ENCODE measurements around the gene IGFBP3.
A peak's percentile ranks its signal among the peaks of the same experiment; 100 is the strongest.

The IGFBP3 gene

DNA sequence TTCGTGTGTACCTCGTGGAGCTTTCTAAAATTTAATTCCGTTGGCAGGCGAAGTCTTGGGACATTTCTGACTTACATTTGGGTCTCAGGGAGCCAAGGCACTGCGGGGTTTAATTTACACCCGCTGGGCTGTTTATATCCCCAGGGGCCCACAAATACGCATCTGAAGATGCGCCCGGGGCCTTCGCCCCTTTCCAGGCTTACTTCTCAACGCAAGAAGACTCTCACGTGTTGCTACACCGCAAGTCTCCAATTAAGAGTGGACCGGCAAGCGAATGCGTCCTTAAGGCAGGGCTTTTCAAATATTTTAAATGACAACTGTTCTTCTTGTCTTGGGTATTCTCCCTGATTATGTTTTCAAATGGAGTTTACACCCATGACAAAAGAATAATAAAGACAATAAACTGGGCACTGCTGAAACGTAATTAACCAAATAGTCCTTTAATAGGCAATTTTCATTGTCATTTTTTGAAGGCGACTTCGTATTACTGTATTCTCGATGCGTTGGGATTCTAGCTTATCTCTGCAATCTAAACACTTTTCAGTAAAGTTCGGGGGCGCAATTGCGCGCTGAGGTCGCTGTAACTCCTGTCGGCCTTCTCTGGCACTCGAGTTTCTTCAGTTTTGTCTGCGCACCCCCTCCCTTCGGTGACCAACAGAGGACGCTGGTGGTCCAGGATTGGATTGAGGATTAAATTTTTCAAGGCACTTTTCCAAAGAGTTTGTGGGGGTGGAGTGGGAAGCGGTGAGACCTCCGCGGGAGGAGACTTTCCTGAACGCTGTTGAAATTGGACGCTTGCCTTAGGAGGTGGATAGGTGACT, 837 bp upstream of the IGFBP3 start:
- DNase-seq = peak; percentile 43

DNA sequence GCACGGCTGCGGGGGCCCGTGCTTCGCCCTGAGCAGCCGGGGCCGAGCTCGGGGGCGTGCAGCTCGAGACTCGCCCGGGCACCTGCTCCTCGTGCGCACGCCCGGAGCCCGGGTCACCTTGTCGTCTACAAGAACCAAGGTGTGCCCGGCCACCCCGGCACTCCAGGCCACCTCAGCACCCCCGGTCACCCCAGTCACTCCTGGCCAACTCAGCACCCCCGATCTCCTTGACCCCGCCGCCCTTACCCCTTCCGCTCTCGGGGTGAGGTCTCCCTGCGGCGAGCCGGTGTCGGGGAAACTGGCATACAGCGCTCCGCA, 268 bp upstream of the IGFBP3 start:
- no peak for DNase-seq

DNA sequence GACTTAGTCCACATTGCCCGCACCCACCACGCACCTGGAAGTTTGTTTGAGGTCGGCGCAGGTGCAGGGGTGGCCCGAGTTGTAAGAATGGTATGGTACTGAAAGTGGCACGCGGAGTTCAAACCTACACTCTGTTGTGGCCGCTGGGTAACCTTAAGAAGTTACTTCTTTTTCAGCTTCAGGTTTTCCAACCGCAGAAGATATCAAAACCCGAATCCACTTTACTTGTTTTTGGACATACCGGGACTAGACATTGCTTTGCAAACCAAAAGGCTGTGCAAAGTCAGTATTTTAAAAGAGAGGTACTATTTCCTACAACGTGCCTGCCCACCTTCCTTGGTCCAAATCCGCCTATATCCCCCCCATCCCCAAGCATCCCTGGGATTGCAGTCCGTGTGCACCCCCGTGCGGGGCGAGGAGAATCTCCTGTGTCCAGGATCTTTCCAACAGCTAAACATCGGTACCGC, 1.0 kb downstream of the IGFBP3 start:
- no peak for DNase-seq

DNA sequence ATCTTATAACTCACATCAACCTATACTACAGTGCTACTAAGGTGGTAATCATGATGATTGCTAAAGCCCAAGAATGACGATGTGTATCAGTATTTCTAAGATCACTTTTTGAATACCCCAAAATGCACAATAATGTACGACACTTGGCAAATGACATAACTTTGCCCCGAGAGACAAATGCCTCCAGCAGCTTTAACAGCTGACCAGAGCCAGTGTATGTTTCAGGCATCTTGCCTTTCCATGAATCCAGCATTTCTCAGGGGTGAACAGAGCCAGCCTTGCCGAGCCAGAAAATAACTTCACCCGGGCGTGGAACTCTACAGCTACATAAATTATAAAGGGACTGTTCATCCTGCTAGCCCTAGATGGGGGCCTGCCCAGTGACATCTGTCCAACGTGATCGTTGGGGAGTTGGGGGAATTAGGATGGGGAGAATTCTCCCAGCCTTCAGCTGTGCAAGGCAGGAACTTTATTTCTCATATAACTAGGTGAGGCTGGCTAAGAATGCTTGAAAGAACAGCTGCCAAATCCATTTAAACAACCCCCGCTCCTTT, 1.8 kb downstream of the IGFBP3 start:
- DNase-seq = no peak

DNA sequence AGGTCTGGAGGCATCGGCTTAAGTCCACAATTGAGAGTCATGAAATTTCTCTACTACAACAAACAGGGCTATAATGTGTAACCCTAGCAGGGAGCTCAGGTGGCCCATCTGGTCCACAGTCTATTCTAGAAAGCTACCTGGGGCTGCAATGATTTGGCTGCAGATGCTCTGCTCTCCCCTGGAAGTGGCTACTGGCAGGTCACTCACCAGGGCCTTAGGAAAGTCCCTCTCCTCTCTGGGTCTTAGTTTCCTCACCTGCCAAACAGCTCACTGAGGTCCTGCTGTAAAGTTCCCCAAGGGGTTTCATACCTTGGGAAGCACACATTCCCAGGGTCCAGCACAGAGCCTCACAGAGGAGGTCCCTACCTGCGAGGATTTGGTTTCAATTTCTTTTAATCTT, 2.5 kb downstream of the IGFBP3 start:
- no peak for DNase-seq

DNA sequence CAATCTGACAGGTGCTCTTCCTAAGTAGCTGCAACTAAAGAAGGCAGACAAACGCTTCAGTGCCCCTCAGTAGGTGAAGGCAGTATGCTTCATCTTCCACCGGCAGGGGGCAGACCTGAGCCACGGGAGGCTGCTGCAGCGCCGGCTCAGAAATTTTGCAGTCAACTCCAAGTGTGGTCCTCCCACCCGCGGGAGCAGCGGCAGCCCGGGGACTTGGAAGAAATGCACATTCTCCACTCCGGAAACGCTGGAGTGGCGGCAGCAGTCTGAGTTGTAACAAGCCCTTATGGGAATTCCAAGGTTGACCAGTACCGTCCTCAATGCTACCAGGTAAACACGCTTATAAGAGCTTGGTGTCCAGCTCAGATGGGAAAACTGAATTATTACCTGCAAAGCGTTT, 3.4 kb downstream of the IGFBP3 start:
- DNase-seq = peak; percentile 67

DNA sequence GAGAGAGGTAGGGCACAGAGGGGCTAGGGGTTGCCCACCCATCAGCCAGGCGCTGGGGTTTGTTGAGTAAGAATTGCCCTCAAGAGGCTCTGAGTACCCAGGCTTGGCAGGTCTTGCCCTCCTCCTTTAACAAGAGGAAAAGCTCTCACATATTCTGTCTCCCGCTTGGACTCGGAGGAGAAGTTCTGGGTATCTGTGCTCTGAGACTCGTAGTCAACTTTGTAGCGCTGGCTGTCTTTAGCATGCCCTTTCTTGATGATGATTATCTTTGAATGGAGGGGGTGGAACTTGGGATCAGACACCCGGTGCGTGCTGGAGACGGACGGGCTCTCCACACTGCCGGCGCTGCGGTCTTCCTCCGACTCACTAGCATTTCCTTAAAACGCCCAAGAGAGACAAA, 4.0 kb downstream of the IGFBP3 start:
- no peak for DNase-seq

DNA sequence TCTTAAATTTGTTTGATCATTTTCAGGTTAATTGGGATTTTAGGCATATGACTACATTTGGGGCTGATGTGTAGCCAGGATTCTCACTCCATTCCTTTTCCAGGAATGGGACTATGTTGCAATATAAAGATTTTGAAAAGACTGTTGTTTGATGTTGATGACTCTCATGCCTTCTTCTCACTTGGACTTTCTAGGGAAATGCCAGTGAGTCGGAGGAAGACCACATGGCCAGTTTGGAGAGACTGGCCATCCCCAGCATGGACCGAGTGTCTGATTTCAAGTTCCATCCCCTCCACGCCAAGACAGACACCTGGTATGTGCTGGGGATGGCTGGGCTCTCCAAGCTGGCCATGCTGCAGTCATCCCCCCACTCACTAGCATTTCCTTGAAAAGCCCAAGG, 5.5 kb downstream of the IGFBP3 start:
- DNase-seq = no peak

DNA sequence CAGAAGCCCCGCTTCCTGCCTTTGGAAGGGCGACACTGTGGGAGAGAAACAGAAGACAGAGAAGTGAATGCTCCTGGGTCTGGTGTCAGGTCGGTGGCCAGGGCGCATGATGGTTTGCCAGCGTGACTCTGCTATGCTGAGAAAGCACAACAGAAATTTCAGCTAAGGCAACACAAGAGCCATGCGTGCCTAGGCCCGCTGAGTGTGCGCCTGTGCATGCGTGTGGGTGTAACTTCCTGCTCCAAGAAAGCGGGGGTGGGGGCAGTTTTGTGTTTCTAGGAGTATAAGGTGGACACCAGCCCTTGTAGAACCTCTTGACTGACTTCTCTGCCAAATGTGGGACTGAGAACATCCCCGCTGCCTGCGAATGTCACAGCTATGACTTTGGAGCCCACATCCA, 6.2 kb downstream of the IGFBP3 start:
- no peak for DNase-seq

DNA sequence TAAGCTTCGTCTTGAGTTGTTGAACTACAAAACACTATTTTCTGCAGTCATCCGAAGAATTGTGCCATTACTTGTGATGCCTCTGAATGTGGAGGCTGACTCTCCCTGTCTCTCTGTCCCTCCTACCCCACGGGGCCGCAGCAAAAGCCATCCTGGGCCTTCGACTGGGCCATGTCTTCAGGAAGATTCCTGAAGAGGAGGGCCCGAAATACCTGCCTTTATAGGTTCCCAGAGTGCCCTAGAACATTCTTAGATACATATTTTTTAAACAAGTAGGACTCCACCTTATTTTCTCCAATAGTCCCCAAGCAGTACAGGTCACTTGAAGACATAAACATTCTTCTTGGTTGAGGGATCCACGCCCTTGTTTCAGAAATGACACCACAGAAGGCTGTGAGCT, 8.1 kb downstream of the IGFBP3 start:
- no peak for DNase-seq

DNA sequence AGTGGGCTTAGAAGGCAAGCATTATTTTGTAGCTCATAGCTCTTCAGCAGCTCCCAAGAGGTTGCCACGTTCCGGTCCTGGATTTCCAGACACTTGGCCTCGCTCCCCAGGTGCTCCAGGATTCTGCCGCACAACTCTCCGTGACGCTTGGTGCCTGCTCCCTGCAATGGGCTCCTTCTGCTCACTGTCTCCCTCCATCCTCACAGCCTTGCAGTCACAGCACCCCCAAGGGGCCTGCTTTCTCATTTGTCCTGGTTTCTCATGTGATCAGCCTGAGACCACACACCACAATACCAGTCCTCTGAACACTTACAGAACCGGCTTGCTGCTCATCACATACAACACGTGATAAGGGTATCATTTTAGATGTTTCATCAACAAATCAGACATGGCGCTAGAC, 9.8 kb downstream of the IGFBP3 start:
- no peak for DNase-seq

DNA sequence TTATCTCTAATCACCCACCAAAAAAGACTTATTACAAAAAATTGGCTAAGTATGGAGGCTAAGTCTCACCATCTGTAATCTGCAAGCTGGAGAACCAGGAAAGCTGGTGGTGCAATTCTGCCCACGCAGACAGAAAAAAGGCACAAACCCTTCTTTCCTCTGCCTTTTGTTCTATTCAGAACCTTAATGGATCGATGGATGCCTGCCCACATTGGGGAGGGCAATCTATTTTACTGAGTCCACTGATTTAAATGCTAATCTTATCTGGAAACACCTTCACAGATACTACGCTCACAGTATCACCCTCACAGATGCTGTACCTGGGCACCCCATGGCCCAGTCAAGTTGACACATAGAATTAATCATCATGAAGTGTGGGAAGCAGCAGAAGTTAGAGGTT, 10.2 kb downstream of the IGFBP3 start:
- no peak for DNase-seq

DNA sequence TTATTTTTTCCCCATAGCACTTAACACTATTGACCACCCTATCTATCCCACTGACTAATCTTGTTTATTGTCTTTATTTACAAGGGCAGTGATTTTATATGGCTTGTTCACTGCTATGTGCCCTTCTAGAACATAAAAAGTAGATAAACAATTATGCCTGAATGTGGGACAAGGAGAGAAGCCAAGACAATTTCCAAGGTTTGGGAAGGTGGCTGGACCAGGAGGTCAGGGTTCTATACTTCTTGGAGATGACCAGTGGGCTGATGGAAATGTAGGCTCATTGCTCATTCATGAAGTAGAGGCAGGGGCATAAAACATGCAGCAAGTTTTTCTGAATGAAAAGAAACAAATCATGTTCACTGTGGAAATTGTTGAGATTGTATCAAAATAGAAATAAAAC, 11.5 kb downstream of the IGFBP3 start:
- DNase-seq = no peak

DNA sequence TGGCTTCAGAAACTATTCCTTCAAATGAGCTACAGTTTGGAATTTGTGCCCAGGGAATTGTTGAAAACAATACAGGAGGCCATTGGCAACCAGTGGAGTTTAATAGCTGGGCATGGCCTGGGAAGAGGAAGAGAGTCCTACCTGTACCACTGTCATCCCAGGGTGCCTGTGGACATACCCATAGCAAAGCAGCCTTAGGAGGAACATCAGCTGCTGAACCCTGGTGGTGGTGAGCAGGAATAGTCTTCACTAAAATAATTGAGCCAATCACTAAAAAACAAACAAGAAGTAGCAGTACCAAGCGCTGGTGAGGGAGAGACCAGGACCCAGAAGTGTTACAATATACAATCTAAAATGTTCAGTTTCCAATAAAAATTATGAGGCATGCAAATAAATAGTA, 18.3 kb downstream of the IGFBP3 start:
- DNase-seq = no peak

DNA sequence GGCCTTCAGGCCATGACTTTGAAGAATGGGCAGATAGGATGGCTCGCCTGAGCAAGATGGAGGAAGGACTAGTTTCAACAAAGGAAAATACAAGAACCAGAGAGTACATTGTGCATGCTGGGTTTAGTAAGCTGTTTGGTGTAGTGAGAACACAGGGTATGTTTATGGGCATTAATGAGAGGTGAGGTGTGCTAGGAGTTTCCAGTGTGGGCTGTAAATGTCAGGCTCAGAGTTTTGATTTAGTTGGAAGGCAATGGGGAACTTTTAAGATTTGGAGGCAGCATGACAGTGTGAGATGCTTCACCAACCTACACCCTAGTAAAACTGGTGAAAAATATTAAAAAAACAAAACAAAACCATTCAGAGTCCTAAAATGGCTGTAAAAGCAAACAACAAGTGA, 19.5 kb downstream of the IGFBP3 start:
- DNase-seq = no peak

DNA sequence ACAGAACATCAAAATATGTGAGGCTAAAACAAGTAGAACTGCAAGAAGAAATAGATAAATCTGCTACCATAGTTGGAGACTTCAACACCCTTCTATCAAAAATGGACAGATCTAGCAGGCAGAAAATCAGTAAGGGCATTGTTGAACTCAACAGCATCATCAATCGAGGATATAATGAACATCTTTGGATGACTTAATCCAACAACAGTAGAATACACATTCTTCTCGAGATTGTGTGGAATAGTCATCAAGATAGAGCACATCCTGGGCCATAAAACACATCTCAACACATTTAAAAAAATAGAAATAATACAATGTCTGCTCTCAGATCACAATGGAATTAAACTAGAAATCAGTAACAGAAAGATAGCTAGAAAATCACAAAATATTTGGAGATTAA, 22.9 kb downstream of the IGFBP3 start:
- DNase-seq = no peak

DNA sequence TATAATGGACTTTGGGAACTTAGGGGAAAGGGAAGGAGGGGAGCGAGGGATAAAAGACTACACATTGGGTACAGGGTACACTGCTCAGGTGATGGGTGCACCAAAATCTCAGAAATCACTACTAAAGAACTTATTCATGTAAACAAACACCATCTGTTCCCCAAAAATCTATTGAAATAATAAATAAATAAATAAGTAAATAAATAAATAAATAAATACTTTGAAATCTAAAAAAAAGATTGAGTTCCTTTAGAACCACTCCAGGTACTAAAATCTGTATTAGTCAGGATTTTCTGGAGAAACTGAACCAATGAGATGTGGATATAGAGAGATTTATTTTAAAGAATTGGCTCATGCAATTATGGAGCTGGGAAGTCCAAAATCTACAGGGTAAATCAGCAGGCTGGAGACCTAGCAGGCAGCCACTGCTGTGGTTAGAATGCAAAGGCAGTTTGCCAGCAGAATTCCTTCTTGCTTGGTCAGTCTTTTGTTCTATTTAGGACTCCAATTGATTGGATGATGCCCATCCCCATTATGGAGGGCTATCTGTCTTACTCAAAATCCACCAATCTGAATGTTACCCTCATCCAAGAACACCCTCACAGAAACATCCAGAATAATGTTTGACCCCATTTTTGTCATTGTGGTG, 23.9 kb downstream of the IGFBP3 start:
- DNase-seq = no peak

DNA sequence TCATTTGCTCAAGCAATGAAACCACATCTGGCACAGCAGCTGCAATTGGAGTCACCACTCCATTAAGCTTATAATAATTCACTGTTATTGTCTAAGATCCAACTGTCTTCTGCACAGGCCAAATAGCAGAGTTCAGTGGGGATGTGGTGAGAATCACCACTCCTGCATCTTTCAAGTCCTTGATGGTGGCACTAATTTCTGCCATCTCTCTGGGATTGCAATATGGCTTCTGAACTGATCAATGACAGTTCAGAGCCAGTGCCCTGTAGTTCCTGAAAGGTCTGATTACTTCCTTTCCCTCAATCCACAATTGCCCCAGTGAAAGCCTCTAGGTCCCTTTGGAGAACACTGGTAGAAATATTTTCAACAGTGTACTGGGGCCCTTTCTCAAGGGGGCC, 26.4 kb downstream of the IGFBP3 start:
- no peak for DNase-seq

DNA sequence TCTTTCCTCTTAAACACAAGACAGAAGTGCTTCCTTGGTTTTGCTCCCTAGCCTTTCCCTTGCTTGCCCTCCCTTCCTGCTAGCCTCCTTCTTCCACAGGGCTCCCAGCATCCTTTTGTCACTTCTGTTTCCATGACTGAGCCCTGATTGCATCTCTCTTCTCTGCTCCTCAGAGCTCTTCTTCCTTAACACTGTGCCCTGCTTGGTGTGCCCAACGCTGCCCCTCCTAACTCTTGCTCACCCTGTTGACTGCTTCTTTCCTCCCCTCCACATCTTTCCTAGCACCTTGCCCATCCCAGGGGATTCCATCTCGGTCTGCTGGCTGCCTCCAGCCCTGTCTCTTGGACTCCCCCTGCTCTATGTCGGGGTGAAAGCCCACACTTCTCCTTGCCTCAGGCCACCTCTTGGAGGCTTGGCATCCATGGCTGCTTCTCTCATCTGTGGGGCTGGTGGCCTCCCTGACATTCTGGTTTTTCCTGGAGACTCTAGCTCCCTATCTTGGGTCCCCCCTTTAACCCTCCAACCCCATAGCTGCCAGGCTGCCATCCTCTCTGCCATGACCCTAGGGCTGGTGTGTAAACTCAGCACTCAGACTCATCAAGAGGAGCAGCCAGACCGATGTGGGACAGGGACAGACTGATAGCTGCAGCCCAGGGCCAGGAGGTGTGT, 26.9 kb downstream of the IGFBP3 start:
- no peak for DNase-seq

DNA sequence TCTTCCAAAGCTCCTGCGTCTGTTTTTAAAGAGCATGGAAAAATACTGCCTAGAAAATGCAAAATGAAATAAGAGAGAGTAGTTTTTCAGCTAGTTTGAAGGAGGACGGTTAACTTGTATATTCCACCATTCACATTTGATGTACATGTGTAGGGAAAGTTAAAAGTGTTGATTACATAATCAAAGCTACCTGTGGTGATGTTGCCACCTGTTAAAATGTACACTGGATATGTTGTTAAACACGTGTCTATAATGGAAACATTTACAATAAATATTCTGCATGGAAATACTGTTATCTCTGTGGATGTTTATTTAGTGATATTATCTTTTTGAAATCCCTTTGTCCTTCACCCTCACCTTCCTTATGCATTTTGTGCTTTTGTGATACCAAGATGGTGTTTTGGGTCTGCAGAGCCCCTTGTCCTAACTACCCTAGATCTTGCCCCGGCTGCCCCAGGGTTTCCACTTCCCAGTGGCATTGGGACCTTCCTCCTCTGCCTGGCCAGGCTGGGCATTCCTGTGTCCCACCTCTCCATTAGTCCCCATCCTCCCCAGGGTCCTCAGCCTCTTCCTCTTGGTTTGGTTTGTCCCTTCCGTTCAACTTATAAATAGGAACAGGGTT, 27.6 kb downstream of the IGFBP3 start:
- no peak for DNase-seq

DNA sequence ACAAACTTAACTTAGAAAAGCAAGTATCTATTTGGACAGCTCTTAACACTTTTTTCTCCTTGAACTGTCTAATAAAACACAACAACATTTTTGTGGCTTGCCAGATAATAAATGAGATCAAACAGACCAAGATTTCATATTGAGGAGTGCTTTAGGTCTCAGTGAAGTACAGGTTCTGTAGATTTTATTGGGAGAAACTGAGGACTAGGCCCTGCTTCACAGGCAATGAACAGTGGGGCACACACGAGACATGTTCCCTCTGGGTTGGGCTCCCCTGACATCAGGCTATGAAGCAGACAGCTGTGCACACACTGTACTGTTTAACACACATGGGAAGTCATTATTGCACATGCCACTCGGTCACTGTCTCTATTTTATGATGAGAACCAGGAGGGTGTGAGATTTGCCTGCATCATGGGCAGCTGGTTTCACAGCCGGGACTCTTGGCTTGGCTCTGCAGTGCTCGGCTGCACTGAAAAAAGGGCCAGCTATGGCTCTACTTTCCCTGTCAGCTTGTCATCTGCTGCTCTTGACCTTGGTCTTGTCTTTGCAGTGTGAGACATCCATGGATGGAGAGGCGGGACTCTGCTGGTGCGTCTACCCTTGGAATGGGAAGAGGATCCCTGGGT, 28.6 kb downstream of the IGFBP3 start:
- no peak for DNase-seq

DNA sequence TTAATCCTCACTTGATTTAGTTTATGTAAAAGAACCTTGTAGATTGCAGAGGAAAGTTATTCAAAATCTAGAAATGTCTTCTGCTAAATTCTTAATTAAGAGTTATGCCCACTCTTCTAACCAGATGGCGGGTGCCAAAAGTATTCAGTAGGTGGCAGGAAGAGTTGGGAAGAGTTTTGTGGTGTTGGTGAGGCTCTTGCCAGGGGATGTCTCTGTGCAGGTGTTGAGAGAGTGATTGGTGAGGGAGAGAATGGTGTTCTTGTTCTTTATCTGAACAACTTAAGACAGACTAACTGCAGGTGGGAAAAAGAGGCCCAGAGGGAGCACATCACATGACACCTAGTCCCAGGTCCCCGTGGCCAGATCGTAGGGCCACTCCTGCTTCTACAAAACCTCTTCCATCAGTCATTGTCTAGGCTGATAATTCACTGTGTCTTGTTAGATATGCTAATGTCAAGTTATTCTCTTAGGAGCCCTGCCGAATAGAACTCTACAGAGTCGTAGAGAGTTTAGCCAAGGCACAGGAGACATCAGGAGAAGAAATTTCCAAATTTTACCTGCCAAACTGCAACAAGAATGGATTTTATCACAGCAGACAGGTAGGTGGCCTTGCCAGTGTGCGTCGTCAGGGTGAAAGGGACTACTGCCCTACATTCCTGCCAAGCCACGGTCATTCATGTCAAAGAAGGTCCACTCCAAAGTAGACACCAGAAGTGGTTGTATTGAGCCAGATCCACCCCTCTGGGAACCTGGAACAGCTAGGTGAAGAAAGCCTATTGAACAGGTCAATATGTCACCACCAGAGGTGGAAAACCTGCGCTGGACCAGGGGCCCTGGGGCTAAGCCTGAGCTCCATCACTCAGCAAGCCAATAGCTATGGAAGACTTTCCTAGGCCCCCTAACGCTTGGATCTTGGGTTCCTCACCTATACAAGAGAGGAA, 29.3 kb downstream of the IGFBP3 start:
- no peak for DNase-seq

Data from CD4-positive, alpha-beta T cell treated with Interleukin-21 for 1 hour (primary cell).